ENCODE measurements around the gene EDN3.

Gene EDN3

DNA sequence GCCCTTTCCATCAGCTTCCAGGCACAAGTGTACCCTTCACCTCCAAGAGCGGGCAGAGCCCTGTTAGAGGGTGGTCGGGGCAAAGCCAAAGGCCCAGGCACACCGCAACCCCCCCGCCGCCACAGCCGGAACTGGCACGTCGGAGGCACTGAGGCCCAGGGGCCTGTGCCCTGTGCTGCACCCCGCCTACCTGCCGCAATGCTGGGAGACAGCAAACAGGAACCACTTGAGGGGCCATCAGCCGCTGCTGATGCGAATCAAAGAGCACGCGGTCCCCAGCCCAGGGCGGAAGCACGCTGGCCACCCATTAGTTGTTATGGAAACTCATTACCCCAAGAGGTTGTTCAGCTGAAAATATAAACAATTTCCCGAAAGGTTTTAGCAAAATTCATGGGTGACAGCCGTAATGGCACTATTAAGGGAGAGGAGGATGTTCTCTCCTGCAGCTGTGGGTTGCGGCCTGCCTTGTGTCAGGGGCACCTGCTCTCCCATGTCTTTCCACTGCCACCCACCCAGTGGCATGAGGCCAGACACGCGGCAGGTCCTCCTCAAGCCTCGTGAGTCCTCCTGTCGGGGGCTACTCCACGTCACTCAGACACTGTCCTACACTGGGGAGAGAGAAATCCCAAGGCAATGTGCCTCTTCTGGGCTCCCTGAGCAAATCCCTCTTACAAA lies 65.3 kb downstream of the EDN3 start:
- no peak for DNase-seq

- DNase-seq, result no peak
These were observed 71.0 kb downstream of the EDN3 start for GRCh38 chr20:59371431-59371830.

DNA sequence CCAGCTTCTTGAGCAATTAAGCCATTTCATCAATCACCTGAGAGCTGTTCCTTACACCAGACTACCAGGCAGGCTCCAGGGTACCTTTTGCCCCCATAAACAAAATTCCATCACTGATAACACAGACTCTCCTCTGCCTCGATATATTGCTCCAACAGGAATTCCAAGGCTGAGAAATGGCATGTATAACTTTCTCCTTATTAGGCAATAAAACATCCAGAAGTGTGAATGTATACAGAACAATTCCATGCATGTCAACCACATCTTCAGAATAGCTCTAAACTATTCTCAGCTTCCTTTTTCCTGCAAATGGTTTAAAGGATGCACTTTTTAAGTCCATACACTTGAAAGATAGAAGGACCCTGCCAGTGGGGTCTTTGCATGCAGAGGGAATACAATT lies 73.8 kb downstream of the EDN3 start:
- DNase-seq, result no peak

- no peak for DNase-seq
These were observed 75.1 kb downstream of the EDN3 start for GRCh38 chr20:59375541-59375940.
